Neural cell (in vitro differentiated cells): ENCODE results near the gene EHD4. TPM values are rescaled to one million over a fixed set of nuclear protein-coding genes. Genes with fewer than 3 reads are reported as not detected.

Experiments used
- H2AFZ ChIP-seq: fragments of 200-600, 300-800 bp; sonication (generic), shearing (Covaris generic); 2 replicates; pipeline ENCODE4 v1.6.0; 2014; ENCODE audit warnings: low read depth, mild to moderate bottlenecking, antibody characterized with exemption, low read length, moderate library complexity
- H3F3A ChIP-seq: fragments of 200-600 bp; shearing (Covaris generic); 2 replicates; pipeline ENCODE4 v1.6.1; 2016; ENCODE audit warnings: mild to moderate bottlenecking, moderate library complexity, mixed read lengths, antibody characterized with exemption, low read length; ENCODE audit not compliant: insufficient read depth, poor library complexity, severe bottlenecking
- H3K27ac ChIP-seq: fragments of 200-600, 300-800 bp; sonication (generic), shearing (Covaris generic); 2 replicates; pipeline ENCODE4 v1.5.1; 2014; ENCODE audit warnings: mild to moderate bottlenecking, low read length, moderate library complexity
- H3K27me3 ChIP-seq: fragments of 300-800, 200-600 bp; sonication (generic), shearing (Covaris generic); 2 replicates; pipeline ENCODE4 v1.6.0; 2014; ENCODE audit warnings: mild to moderate bottlenecking, low read depth, low read length, moderate library complexity; ENCODE audit not compliant: insufficient read depth
- H3K36me3 ChIP-seq: fragments of 300-800, 200-600 bp; sonication (generic), shearing (Covaris generic); 2 replicates; pipeline ENCODE4 v1.5.1; 2014; ENCODE audit warnings: mild to moderate bottlenecking, antibody characterized with exemption, low read length, moderate library complexity; ENCODE audit not compliant: insufficient read depth
- H3K4me2 ChIP-seq: fragments of 300-800, 200-600 bp; sonication (generic), shearing (Covaris generic); 2 replicates; pipeline ENCODE4 v1.6.0; 2014; ENCODE audit warnings: mild to moderate bottlenecking, low read length
- H3K4me3 ChIP-seq: fragments of 300-800, 200-600 bp; sonication (generic), shearing (Covaris generic); 2 replicates; pipeline ENCODE4 v1.5.1; 2014; ENCODE audit warnings: mild to moderate bottlenecking, low read length, moderate library complexity
- H3K79me2 ChIP-seq: fragments of 200-600 bp; shearing (Covaris generic); replicated peaks from 2 replicates; pipeline ENCODE4 v1.6.0; 2014; ENCODE audit warnings: mild to moderate bottlenecking, low read length, moderate library complexity; ENCODE audit not compliant: insufficient read depth
- H3K9ac ChIP-seq: fragments of 300-800, 200-600 bp; sonication (generic), shearing (Covaris generic); 2 replicates; pipeline ENCODE4 v1.6.1; 2016; ENCODE audit warnings: mild to moderate bottlenecking, low read length, mixed read lengths
- H3K9me2 ChIP-seq: fragments of 200-600 bp; shearing (Covaris generic); 2 replicates; pipeline ENCODE4 v1.6.1; 2016; ENCODE audit warnings: mild to moderate bottlenecking, low read length, mixed read lengths; ENCODE audit not compliant: insufficient read depth
- H3K9me3 ChIP-seq: fragments of 200-600, 300-800 bp; sonication (generic), shearing (Covaris generic); 2 replicates; pipeline ENCODE4 v1.6.1; 2016; ENCODE audit warnings: mild to moderate bottlenecking, mixed run types, low read length, moderate library complexity, mixed read lengths
- H4K20me1 ChIP-seq: fragments of 200-600 bp; shearing (Covaris generic); 2 replicates; pipeline ENCODE4 v1.6.1; 2016; ENCODE audit warnings: mild to moderate bottlenecking, mixed run types; ENCODE audit not compliant: insufficient read depth
- CTCF ChIP-seq: fragments of 450-650 bp; IDR thresholded peaks from 2 replicates; pipeline ENCODE4 v1.5.1; 2014; ENCODE audit warnings: antibody characterized with exemption, mild to moderate bottlenecking, moderate library complexity; ENCODE audit not compliant: poor library complexity, severe bottlenecking
- EP300 ChIP-seq: fragments of 450-650 bp; conservative IDR thresholded peaks from 2 replicates; pipeline ENCODE4 v1.6.1; 2014; ENCODE audit warnings: antibody characterized with exemption, mild to moderate bottlenecking, moderate library complexity; ENCODE audit not compliant: poor library complexity, severe bottlenecking
- EZH2 ChIP-seq: fragments of 200-600, 300-800 bp; shearing (Covaris generic), sonication (generic); IDR thresholded peaks from 2 replicates; pipeline ENCODE4 v1.6.1; 2014; ENCODE audit warnings: antibody characterized with exemption, low read length, borderline replicate concordance, mild to moderate bottlenecking; ENCODE audit not compliant: insufficient read depth, poor library complexity, severe bottlenecking
- MXI1 ChIP-seq: fragments of 450-650 bp; conservative IDR thresholded peaks from 2 replicates; pipeline ENCODE4 v1.6.1; 2014; ENCODE audit warnings: antibody characterized with exemption, mild to moderate bottlenecking; ENCODE audit not compliant: poor library complexity, severe bottlenecking
- POLR2AphosphoS5 ChIP-seq: IDR thresholded peaks from 2 replicates; pipeline ENCODE4 v1.6.1; 2012
- RAD21 ChIP-seq: fragments of 450-650 bp; conservative IDR thresholded peaks from 2 replicates; pipeline ENCODE4 v1.6.1; 2014; ENCODE audit warnings: antibody characterized with exemption, mild to moderate bottlenecking, moderate library complexity
- REST ChIP-seq: IDR thresholded peaks from 2 replicates; pipeline ENCODE4 v1.6.1; 2012; ENCODE audit warnings: borderline replicate concordance
- SMC3 ChIP-seq: fragments of 450-650 bp; conservative IDR thresholded peaks from 2 replicates; pipeline ENCODE4 v1.6.1; 2014; ENCODE audit warnings: antibody characterized with exemption, mild to moderate bottlenecking, moderate library complexity; ENCODE audit not compliant: poor library complexity
- TAF1 ChIP-seq: IDR thresholded peaks from 2 replicates; pipeline ENCODE4 v1.6.1; 2012; ENCODE audit warnings: low read depth
- polyA plus RNA-seq: library from polyadenylated mRNA; depleted of rRNA; stranded (reverse); fragments of >200 nt; gene quantifications from 2 replicates; pipeline ENCODE4 v1.2.3, GENCODE V29; 2014

Gene EHD4
- polyA plus RNA-seq, 1 donor from 2014 or later, result 0.09 TPM

- H3K36me3 ChIP-seq, result no peaks in the 10 kb centered on the region
- no peak for TF ChIP-seq EP300
- TF ChIP-seq MXI1, result no peak
- TF ChIP-seq CTCF, result no peak
- no peak for TF ChIP-seq EZH2
- TF ChIP-seq SMC3, result no peak
- no peak for TF ChIP-seq RAD21
- TF ChIP-seq TAF1, result no peak
- TF ChIP-seq POLR2AphosphoS5, result no peak
- no peak for TF ChIP-seq REST
- H3F3A ChIP-seq, result no peaks in the 10 kb centered on the region
- no peak overlapping the region for H3K4me2 ChIP-seq
- H3K4me3 ChIP-seq, result no peak overlapping the region
- H3K79me2 ChIP-seq, result no peaks in the 10 kb centered on the region
- no peaks in the 10 kb centered on the region for H4K20me1 ChIP-seq
- no peaks in the 10 kb centered on the region for H3K9me3 ChIP-seq
- no peaks in the 10 kb centered on the region for H3K9me2 ChIP-seq
- no peaks in the 10 kb centered on the region for H3K27me3 ChIP-seq
- H3K9ac ChIP-seq, result no peak overlapping the region
- no peak overlapping the region for H3K27ac ChIP-seq
- no peak overlapping the region for H2AFZ ChIP-seq
Measured at GRCh38 chr15:41955807-41956525, 16.4 kb downstream of the EHD4 start.

GRCh38 chr15:41955100-41955499, 17.3 kb downstream of the EHD4 start:
- H3K79me2 ChIP-seq, result no peaks in the 10 kb centered on the region
- no peaks in the 10 kb centered on the region for H4K20me1 ChIP-seq

More at GRCh38 chr15:41955100-41955499, 17.3 kb downstream of the EHD4 start:
- H3K9ac ChIP-seq, result no peak overlapping the region
- H3F3A ChIP-seq, result no peaks in the 10 kb centered on the region
- H3K27me3 ChIP-seq, result no peaks in the 10 kb centered on the region
- H2AFZ ChIP-seq, result no peak overlapping the region
- H3K4me2 ChIP-seq, result no peak overlapping the region
- H3K36me3 ChIP-seq, result no peaks in the 10 kb centered on the region
- H3K9me3 ChIP-seq, result no peaks in the 10 kb centered on the region
- H3K27ac ChIP-seq, result no peak overlapping the region
- no peak overlapping the region for H3K4me3 ChIP-seq
- no peaks in the 10 kb centered on the region for H3K9me2 ChIP-seq
- TF ChIP-seq SMC3 (no peak), TAF1 (no peak), CTCF (no peak), MXI1 (no peak), POLR2AphosphoS5 (no peak), EZH2 (no peak), REST (no peak), EP300 (no peak), RAD21 (no peak)
